ENCODE results near the gene RNF151. TPM values are rescaled to one million over a fixed set of nuclear protein-coding genes. Genes with fewer than 3 reads are reported as not detected.

RNF151 gene
- total and polyA plus RNA-seq, 2 of the 13 experiments (the other 11 are each of a cell fraction or from before 2014, with no cell fraction given), result not detected

DNA sequence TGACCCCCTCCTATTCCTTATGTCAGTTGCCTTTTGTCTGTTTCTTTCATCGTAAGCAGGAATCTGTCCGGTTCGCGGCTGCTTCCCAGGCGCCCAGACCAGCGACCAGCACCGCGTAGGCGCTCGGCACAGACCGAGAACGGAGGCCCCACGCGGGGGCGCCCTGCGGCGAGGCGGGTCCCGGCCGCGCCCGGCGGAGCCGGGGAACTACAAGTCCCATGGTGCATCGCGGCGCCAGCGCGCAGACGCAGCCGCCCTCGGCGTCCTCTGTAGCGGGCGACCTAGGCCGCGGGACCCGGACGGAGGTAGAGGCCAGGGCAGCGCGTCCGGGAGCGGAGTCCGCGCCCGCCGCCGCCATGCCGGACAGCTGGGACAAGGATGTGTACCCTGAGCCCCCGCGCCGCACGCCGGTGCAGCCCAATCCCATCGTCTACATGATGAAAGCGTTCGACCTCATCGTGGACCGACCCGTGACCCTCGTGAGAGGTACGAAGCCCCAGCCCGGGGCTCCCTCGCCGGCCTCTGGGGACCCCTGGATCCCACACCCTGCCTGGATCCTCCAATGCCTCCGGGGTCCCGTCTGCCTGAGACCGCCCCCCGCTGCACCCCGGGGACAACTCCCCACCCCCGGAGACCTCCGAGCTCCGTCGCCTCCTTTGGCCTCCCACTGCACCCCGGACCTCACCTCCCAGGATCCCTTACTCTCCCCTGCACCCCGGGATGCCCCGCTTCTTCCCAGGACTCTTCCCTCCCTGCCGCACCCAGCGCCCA lies 7.2 kb upstream of the RNF151 start, which contains the start of gene NDUFB10 (continued):
- TF ChIP-seq RFXANK (CRISPR knock-in tag; IDR thresholded peaks at IDR 0.05) (0 out of 2 replicates have a peak, but pooled peaks have one; percentile 80), GABPA (IDR thresholded peaks at IDR 0.05; ENCODE audit: low read depth, low read length) (peak; percentile 31; the same call in 1 of the 2 replicates), GABPA (CRISPR knock-in tag; IDR thresholded peaks at IDR 0.05; ENCODE audit: low read depth) (peak; percentile 54; the same call in 1 of the 2 replicates), ZNF616 (CRISPR knock-in tag; IDR thresholded peaks at IDR 0.05; ENCODE audit: low read depth) (0 out of 2 replicates have a peak, but pooled peaks have one; percentile 37), KMT2B (CRISPR knock-in tag; IDR thresholded peaks at IDR 0.05) (peak; percentile 55; the same call in 1 of the 2 replicates), ZNF747 (CRISPR knock-in tag; IDR thresholded peaks at IDR 0.05; ENCODE audit: borderline replicate concordance) (peak; percentile 85; the same call in 1 of the 2 replicates), FOSL1 (CRISPR knock-in tag; IDR thresholded peaks at IDR 0.05; ENCODE audit: borderline replicate concordance) (no peak), ZNF234 (CRISPR knock-in tag; conservative IDR thresholded peaks at IDR 0.05) (0 out of 2 replicates have a peak, but pooled peaks have one; percentile 54), SSRP1 (CRISPR knock-in tag; IDR thresholded peaks at IDR 0.05) (no peak), HOXD1 (CRISPR knock-in tag; IDR thresholded peaks at IDR 0.05) (peak; percentile 74), TCF7 (IDR thresholded peaks at IDR 0.05; ENCODE audit: low read depth) (no peak)
- TF ChIP-seq, protein P1, sequence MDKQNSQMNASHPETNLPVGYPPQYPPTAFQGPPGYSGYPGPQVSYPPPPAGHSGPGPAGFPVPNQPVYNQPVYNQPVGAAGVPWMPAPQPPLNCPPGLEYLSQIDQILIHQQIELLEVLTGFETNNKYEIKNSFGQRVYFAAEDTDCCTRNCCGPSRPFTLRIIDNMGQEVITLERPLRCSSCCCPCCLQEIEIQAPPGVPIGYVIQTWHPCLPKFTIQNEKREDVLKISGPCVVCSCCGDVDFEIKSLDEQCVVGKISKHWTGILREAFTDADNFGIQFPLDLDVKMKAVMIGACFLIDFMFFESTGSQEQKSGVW (CRISPR knock-in tag; IDR thresholded peaks at IDR 0.05; ENCODE audit: borderline replicate concordance), result no peak
- TF ChIP-seq, protein P2, sequence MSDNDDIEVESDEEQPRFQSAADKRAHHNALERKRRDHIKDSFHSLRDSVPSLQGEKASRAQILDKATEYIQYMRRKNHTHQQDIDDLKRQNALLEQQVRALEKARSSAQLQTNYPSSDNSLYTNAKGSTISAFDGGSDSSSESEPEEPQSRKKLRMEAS (IDR thresholded peaks at IDR 0.05), result peak; percentile 74; the same call in 1 of the 2 replicates
- TF ChIP-seq, protein P3, sequence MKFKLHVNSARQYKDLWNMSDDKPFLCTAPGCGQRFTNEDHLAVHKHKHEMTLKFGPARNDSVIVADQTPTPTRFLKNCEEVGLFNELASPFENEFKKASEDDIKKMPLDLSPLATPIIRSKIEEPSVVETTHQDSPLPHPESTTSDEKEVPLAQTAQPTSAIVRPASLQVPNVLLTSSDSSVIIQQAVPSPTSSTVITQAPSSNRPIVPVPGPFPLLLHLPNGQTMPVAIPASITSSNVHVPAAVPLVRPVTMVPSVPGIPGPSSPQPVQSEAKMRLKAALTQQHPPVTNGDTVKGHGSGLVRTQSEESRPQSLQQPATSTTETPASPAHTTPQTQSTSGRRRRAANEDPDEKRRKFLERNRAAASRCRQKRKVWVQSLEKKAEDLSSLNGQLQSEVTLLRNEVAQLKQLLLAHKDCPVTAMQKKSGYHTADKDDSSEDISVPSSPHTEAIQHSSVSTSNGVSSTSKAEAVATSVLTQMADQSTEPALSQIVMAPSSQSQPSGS (CRISPR knock-in tag; IDR thresholded peaks at IDR 0.05), result peak; percentile 74; the same call in 1 of the 2 replicates
- TF ChIP-seq, protein P4, sequence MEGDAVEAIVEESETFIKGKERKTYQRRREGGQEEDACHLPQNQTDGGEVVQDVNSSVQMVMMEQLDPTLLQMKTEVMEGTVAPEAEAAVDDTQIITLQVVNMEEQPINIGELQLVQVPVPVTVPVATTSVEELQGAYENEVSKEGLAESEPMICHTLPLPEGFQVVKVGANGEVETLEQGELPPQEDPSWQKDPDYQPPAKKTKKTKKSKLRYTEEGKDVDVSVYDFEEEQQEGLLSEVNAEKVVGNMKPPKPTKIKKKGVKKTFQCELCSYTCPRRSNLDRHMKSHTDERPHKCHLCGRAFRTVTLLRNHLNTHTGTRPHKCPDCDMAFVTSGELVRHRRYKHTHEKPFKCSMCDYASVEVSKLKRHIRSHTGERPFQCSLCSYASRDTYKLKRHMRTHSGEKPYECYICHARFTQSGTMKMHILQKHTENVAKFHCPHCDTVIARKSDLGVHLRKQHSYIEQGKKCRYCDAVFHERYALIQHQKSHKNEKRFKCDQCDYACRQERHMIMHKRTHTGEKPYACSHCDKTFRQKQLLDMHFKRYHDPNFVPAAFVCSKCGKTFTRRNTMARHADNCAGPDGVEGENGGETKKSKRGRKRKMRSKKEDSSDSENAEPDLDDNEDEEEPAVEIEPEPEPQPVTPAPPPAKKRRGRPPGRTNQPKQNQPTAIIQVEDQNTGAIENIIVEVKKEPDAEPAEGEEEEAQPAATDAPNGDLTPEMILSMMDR (CRISPR knock-in tag; IDR thresholded peaks at IDR 0.05), result peak; percentile 82
- TF ChIP-seq, protein P5, sequence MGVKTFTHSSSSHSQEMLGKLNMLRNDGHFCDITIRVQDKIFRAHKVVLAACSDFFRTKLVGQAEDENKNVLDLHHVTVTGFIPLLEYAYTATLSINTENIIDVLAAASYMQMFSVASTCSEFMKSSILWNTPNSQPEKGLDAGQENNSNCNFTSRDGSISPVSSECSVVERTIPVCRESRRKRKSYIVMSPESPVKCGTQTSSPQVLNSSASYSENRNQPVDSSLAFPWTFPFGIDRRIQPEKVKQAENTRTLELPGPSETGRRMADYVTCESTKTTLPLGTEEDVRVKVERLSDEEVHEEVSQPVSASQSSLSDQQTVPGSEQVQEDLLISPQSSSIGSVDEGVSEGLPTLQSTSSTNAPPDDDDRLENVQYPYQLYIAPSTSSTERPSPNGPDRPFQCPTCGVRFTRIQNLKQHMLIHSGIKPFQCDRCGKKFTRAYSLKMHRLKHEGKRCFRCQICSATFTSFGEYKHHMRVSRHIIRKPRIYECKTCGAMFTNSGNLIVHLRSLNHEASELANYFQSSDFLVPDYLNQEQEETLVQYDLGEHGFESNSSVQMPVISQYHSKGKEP (CRISPR knock-in tag; IDR thresholded peaks at IDR 0.05), result peak; percentile 25; the same call in 1 of the 2 replicates
- TF ChIP-seq, protein P6, sequence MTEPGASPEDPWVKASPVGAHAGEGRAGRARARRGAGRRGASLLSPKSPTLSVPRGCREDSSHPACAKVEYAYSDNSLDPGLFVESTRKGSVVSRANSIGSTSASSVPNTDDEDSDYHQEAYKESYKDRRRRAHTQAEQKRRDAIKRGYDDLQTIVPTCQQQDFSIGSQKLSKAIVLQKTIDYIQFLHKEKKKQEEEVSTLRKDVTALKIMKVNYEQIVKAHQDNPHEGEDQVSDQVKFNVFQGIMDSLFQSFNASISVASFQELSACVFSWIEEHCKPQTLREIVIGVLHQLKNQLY (CRISPR knock-in tag; IDR thresholded peaks at IDR 0.05), result no peak
- TF ChIP-seq, protein P7, sequence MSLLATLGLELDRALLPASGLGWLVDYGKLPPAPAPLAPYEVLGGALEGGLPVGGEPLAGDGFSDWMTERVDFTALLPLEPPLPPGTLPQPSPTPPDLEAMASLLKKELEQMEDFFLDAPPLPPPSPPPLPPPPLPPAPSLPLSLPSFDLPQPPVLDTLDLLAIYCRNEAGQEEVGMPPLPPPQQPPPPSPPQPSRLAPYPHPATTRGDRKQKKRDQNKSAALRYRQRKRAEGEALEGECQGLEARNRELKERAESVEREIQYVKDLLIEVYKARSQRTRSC (CRISPR knock-in tag; IDR thresholded peaks at IDR 0.05; ENCODE audit: low read depth), result 0 out of 2 replicates have a peak, but pooled peaks have one; percentile 56
- TF ChIP-seq, protein P8, sequence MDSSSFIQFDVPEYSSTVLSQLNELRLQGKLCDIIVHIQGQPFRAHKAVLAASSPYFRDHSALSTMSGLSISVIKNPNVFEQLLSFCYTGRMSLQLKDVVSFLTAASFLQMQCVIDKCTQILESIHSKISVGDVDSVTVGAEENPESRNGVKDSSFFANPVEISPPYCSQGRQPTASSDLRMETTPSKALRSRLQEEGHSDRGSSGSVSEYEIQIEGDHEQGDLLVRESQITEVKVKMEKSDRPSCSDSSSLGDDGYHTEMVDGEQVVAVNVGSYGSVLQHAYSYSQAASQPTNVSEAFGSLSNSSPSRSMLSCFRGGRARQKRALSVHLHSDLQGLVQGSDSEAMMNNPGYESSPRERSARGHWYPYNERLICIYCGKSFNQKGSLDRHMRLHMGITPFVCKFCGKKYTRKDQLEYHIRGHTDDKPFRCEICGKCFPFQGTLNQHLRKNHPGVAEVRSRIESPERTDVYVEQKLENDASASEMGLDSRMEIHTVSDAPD (CRISPR knock-in tag; IDR thresholded peaks at IDR 0.05), result 0 out of 2 replicates have a peak, but pooled peaks have one; percentile 51

Data from HepG2 (cell line).